HL-60 (cell line): Measurements from ENCODE around the gene PDGFA.

Experiments used
- DNase-seq, 2 experiments: peaks; one replicate each; pipeline ENCODE4 v3.0.0-alpha.2; 2010 to 2020; ENCODE audit warnings: low read depth in 1 of 2, low spot score in 1 of 2
- H3K27ac ChIP-seq: fragments of 250-450 bp; sonication (Bioruptor Pico); replicated peaks from 2 replicates; pipeline ENCODE4 v1.5.1; 2020; ENCODE audit warnings: mild to moderate bottlenecking, moderate library complexity
- H3K27me3 ChIP-seq: fragments of 250-450 bp; sonication (Bioruptor Pico); 2 replicates; pipeline ENCODE4 v1.5.1; 2021; ENCODE audit warnings: mild to moderate bottlenecking, moderate library complexity; ENCODE audit not compliant: insufficient read depth, poor library complexity, severe bottlenecking
- H3K4me3 ChIP-seq: replicated peaks from 2 replicates; pipeline ENCODE4 v1.5.1; 2011; ENCODE audit warnings: mild to moderate bottlenecking, control low read depth, low read length; ENCODE audit not compliant: insufficient read depth
- CTCF ChIP-seq: IDR thresholded peaks from one replicate; pipeline ENCODE4 v1.5.1; 2011; ENCODE audit warnings: low read length, control low read depth, inconsistent platforms; ENCODE audit not compliant: insufficient read depth
- GABPA ChIP-seq: IDR thresholded peaks from 2 replicates; pipeline ENCODE4 v1.6.1; 2012; ENCODE audit warnings: low read depth
- POLR2AphosphoS5 ChIP-seq: IDR thresholded peaks from 2 replicates; pipeline ENCODE4 v1.6.1; 2012; ENCODE audit warnings: low read depth
- REST ChIP-seq: IDR thresholded peaks from 2 replicates; pipeline ENCODE4 v1.6.1; 2012; ENCODE audit warnings: low read depth; ENCODE audit not compliant: insufficient replicate concordance
- SPI1 ChIP-seq: IDR thresholded peaks from 2 replicates; pipeline ENCODE4 v1.6.1; 2012; ENCODE audit warnings: low read depth, mild to moderate bottlenecking, borderline replicate concordance

PDGFA gene

GRCh38 chr7:501526-501925 is 18.1 kb downstream of the PDGFA start:
- TF ChIP-seq CTCF (no peak), GABPA (no peak), POLR2AphosphoS5 (no peak), SPI1 (no peak), REST (no peak)
- no peak for DNase-seq
- no peaks in the 10 kb centered on the region for H3K27me3 ChIP-seq
- H3K27ac ChIP-seq = no peak overlapping the region
- no peak overlapping the region for H3K4me3 ChIP-seq

- Histone ChIP-seq H3K27me3 (no peaks in the 10 kb centered on the region), H3K27ac (no peak overlapping the region), H3K4me3 (no peak overlapping the region)
- DNase-seq = no peak
- no peak for TF ChIP-seq SPI1
- no peak for TF ChIP-seq POLR2AphosphoS5
- TF ChIP-seq REST = no peak
- no peak for TF ChIP-seq GABPA
- TF ChIP-seq CTCF = no peak
Measured at GRCh38 chr7:500521-501420, 18.9 kb downstream of the PDGFA start.

GRCh38 chr7:499853-500485 is 19.7 kb downstream of the PDGFA start:
- no peak overlapping the region for H3K4me3 ChIP-seq
- no peaks in the 10 kb centered on the region for H3K27me3 ChIP-seq
- TF ChIP-seq GABPA = no peak
- TF ChIP-seq REST = no peak
- no peak for TF ChIP-seq POLR2AphosphoS5
- no peak for TF ChIP-seq CTCF
- no peak for TF ChIP-seq SPI1
- no peak for DNase-seq
- no peak overlapping the region for H3K27ac ChIP-seq
